Suppressor macrophage treated with lipopolysaccharide for 1 hour (primary cell): Measurements from ENCODE around the gene LRBA.
"Not testable (repeated sequence)": the region's sequence is repeated elsewhere in the genome, so short reads cannot be mapped to it uniquely, and the experiment has no call there.

Experiments
- DNase-seq, 3 donors: peaks; one replicate each; pipeline ENCODE4 v3.0.0-alpha.2; 2020 to 2022

The LRBA gene

GRCh38 chr4:150789864-150790263 lies 225.2 kb downstream of the LRBA start:
- no peak for DNase-seq

- no peak for DNase-seq
Observed at GRCh38 chr4:150784939-150785338, 230.1 kb downstream of the LRBA start.

GRCh38 chr4:150784305-150784704 lies 230.8 kb downstream of the LRBA start:
- no peak for DNase-seq

GRCh38 chr4:150782921-150783320 lies 232.2 kb downstream of the LRBA start:
- DNase-seq, result no peak

GRCh38 chr4:150782311-150782710 lies 232.8 kb downstream of the LRBA start:
- no peak for DNase-seq

GRCh38 chr4:150781191-150781590 lies 233.9 kb downstream of the LRBA start:
- no peak for DNase-seq

GRCh38 chr4:150779707-150780106 lies 235.4 kb downstream of the LRBA start:
- no peak for DNase-seq

- DNase-seq, result no peak
Observed at GRCh38 chr4:150773729-150774449, 241.2 kb downstream of the LRBA start.

- DNase-seq, result no peak
Observed at GRCh38 chr4:150773032-150773431, 242.1 kb downstream of the LRBA start.

- no peak for DNase-seq
Observed at GRCh38 chr4:150771382-150771781, 243.7 kb downstream of the LRBA start.

- no peak for DNase-seq
Observed at GRCh38 chr4:150769845-150770244, 245.2 kb downstream of the LRBA start.

- peak; percentile 24 to 58 (median 55) for DNase-seq
Observed at GRCh38 chr4:150769248-150769647, 245.8 kb downstream of the LRBA start.

GRCh38 chr4:150768497-150768896 lies 246.6 kb downstream of the LRBA start:
- DNase-seq, result peak in 1 of 3 donors; percentile 16

GRCh38 chr4:150765216-150765615 lies 249.9 kb downstream of the LRBA start:
- DNase-seq, result no peak

- no peak for DNase-seq
Observed at GRCh38 chr4:150751648-150752047, 263.4 kb downstream of the LRBA start.

- DNase-seq, result no peak
Observed at GRCh38 chr4:150750824-150751223, 264.3 kb downstream of the LRBA start.

- no peak for DNase-seq
Observed at GRCh38 chr4:150746156-150746555, 268.9 kb downstream of the LRBA start.

GRCh38 chr4:150744570-150744969 lies 270.5 kb downstream of the LRBA start:
- no peak for DNase-seq

- DNase-seq, result no peak
Observed at GRCh38 chr4:150743564-150744342, 271.3 kb downstream of the LRBA start.

- DNase-seq, result not testable (repeated sequence)
Observed at GRCh38 chr4:150742930-150743329, 272.2 kb downstream of the LRBA start.

GRCh38 chr4:150739591-150739990 lies 275.5 kb downstream of the LRBA start:
- no peak for DNase-seq

- DNase-seq, result no peak
Observed at GRCh38 chr4:150725957-150726523, 289.0 kb downstream of the LRBA start.

GRCh38 chr4:150723727-150724411 lies 291.2 kb downstream of the LRBA start:
- no peak for DNase-seq
